IPS-NIHi11 (cell line): ENCODE results near the gene MICAL3.
A peak's percentile ranks its signal among the peaks of the same experiment; 100 is the strongest.

ENCODE experiments used
- DNase-seq: peaks from one replicate; pipeline ENCODE4 v3.0.0; 2012; ENCODE audit warnings: mixed read lengths, low spot score

Gene MICAL3

DNA sequence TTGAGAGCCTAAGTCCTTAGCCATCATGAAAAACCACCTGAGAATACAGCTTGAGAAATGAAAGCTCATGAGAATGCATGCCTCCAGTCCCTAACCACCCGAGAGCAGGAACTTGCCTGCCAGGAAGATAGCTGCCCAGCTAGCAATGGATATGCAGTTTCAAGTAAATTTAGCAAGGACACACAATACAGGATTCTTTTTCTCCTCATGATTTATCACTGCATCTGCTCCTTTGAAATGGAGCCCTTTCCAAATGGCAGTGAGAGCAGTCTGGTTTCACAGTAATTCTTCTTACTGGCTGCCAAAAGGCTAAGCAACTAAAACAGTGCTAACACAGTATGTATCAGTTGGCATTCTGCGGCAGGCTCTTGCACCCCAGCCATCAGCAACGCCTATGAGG is 109.9 kb downstream of the MICAL3 start:
- no peak for DNase-seq

GRCh38 chr22:17913801-17914347 is 110.5 kb downstream of the MICAL3 start:
- DNase-seq = no peak

- DNase-seq = no peak
These were observed 111.2 kb downstream of the MICAL3 start for GRCh38 chr22:17912945-17913721.

DNA sequence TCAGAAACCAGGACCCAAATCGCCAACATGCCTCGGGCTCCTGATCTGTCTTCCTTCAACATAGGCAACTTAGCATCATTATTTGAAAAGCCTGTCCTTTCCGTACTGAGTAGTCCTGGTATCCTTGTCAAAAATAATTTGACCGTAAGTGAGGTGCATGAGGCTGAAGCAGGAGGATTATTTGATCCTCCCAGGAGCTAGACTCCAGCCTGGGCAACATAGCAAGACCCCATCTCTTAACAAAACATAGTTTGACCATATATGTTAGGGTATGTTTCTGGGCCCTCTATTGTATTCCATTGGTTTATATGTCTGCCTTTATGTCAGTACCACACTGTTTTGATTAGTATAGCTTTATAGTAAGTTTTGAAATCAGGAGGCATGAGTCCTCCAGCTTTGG is 112.5 kb downstream of the MICAL3 start:
- no peak for DNase-seq

DNA sequence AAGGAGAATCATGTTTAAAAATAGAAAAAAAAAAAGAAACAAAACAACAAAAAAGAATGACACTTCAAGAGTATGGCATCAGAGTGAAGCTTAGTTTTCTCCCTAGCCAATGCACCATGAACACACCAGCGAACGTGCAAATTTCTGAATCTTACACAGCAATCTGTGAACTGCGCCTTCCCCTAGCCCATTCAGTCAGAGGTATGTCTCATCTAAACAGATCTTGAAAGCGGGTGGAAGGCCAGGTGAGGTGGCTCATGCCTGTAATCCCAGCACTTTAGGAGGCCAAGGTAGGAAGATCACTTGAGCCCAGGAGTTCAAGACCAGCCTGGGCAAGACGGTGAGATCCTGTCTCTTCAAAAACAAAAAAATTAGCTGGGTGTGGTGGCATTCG is 113.1 kb downstream of the MICAL3 start:
- DNase-seq = no peak

DNA sequence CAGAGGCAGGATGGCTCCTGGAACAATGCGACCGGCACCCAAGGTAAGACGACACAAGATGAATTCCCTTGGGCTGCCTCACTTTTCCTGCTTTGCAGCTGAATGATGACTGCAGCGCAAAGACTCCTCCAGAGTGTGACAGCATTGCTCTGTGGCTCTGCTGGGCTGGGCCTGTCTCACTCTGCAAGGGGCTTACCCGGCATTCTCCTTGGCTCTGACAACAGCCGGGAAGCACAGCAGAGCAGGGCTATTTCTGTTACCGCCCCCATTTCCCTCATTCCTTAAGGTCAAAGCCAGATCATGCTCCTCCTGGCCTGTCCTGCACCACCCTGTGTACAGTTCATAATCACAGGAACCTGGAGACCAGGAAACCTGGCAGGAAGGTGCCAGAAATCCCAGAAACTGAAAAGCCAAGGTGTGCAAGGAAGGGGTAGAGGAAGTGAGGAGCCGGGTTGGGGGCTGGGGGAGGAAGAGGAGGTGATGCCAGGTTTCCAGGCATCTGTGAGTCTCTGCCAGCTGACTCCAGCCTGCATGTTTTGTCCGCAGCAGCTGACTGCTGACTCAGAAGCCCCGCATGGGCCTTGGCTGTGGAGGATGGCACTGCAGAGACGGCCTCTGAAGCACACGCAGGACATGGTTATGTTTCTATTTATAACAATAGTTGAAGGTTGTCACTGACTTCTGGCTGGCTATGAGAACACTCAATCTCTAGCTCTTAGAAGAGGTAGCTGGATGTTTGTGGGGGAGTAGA is 113.6 kb downstream of the MICAL3 start:
- peak; percentile 80 for DNase-seq

DNA sequence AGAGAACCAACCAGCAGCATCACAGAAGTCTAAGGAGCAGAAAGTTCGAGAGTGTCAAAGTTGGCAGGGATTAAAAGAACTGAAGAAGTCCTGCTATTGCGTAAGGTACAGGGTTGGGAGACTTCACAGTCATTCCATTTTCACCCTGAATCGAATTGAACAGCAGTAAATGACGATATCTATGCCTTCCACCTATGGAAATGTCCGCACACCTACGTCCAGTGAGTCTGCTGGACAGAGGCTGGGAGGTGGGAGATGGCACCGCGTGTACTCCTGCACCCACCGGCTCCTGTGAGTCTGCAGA is 116.7 kb downstream of the MICAL3 start:
- no peak for DNase-seq

GRCh38 chr22:17906978-17907747 is 117.2 kb downstream of the MICAL3 start:
- no peak for DNase-seq

GRCh38 chr22:17905445-17905844 is 118.9 kb downstream of the MICAL3 start:
- no peak for DNase-seq

- peak; percentile 63 for DNase-seq
These were observed 120.6 kb downstream of the MICAL3 start for GRCh38 chr22:17903564-17904295.

- DNase-seq = no peak
These were observed 121.4 kb downstream of the MICAL3 start for GRCh38 chr22:17902960-17903359.

DNA sequence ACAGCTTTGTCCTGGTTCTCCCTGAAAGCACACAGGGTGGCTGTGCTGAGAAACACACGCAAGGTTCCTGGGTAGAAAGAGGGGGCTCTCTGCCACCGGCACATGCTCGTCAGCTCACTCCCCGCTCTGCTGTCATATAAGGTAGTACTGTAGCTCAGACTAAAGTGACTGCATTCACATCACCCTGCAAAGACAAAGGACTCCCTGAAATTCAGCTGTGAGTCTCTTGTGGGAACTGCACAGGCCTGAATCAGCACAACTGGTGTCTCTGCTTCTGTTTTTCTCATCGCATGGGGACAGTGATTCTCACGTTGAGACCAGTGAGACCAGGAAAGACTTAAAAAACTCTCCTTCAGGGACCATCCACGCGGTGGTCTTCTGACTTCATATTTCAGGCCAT is 126.0 kb downstream of the MICAL3 start:
- DNase-seq = no peak

GRCh38 chr22:17897858-17898257 is 126.5 kb downstream of the MICAL3 start:
- DNase-seq = no peak

- DNase-seq = no peak
These were observed 126.9 kb downstream of the MICAL3 start for GRCh38 chr22:17897426-17897825.

DNA sequence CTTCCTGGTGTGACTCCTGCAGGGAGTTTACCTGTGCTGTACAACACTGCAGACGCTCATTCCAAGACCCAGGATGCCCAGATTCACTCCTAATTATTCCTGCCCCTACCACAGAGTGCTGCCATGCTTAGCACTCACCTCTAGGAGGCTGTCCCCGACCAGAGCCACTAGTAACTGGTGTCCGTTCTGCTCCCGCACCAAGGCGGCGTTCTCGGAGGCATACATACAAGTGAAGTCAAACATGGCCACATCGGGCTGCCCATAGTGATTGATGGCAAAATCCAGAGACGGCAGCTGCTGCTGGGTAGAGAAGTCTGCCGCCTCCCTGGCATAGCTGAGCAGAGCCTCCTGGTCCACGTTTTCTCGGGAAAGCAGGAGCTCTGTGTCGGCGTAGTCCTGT is 127.8 kb downstream of the MICAL3 start:
- peak; percentile 70 for DNase-seq

GRCh38 chr22:17893900-17894535 is 130.3 kb downstream of the MICAL3 start:
- no peak for DNase-seq

- DNase-seq = no peak
These were observed 132.0 kb downstream of the MICAL3 start for GRCh38 chr22:17892376-17892775.

GRCh38 chr22:17891481-17892167 is 132.7 kb downstream of the MICAL3 start:
- peak; percentile 63 for DNase-seq

DNA sequence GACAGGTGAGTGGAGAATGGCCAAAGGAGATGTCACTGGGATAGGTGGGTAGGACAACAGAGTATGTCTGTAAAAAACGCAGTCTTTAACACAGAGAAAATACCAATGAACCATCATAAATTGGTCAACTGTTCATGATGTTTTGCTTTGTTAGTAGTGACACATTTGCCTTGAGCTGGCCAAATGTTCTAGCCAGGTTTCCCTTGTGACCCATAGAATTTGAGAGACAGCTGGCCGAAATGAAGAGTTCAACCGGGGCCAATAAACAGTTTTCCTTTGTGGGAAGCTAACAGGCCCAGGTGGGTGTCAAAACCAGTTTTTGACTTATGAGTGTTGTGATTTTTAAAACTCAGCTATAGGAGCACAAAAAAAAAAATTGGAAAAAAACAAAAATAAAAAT is 133.5 kb downstream of the MICAL3 start:
- DNase-seq = no peak

DNA sequence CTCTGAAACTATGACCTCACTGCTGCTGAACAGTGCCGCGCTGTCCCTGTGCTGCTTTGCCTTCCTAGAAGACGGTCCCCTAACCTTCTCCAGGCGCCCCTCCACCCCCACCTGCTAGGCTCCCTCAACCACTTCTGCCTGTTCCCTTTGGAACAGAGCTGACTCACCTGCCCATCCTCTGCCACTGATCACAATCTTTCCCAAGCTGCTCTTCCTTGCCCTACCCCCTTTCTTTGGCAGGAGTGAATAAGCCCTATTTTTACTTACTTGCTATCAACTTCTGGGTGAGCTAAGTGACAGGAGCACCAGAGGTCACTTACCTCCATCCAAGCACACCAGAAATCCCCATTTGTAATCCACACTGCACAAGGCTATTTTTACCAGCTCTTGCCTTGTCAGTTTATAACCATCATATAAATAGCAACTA is 134.1 kb downstream of the MICAL3 start:
- DNase-seq = no peak

GRCh38 chr22:17888855-17889254 is 135.5 kb downstream of the MICAL3 start:
- peak; percentile 76 for DNase-seq
